PC-9 (cell line): ENCODE results near the gene AMT. TPM values are rescaled to one million over a fixed set of nuclear protein-coding genes. Genes with fewer than 3 reads are reported as not detected.

Source experiments
- BruUV-seq: library from RNA; stranded (reverse); fragments of 400-500 nt; replicated peaks from 2 replicates; lab custom pipeline; 2021; lab: Mats Ljungman, UMichigan
- CTCF ChIA-PET: fragments of 300-600 bp; sonication (Branson Sonifier 250); formaldehyde crosslinking; loops from one replicate; lab custom pipeline; 2022; ENCODE audit warnings: antibody characterized with exemption; lab: Charles Lee
- POLR2A ChIA-PET: fragments of 300-600 bp; sonication (Branson Sonifier 250); formaldehyde crosslinking; loops from one replicate; lab custom pipeline; 2022; ENCODE audit warnings: antibody characterized with exemption; ENCODE audit not compliant: unreplicated experiment; lab: Charles Lee
- DNase-seq, 2 experiments: peaks; one replicate each; pipeline versions ENCODE4 v3.0.0 to v3.0.0-alpha.2; 2015 to 2022; ENCODE audit warnings: mixed read lengths in 1 of 2
- H2AFZ ChIP-seq: fragments of 200-600 bp; sonication (generic); 2 replicates; pipeline ENCODE4 v1.8.1; 2017; ENCODE audit warnings: antibody characterized with exemption
- H3F3A ChIP-seq: fragments of 200-600 bp; sonication (generic); 2 replicates; pipeline ENCODE4 v1.8.1; 2017; ENCODE audit warnings: antibody characterized with exemption, mild to moderate bottlenecking, low read depth; ENCODE audit not compliant: insufficient read depth
- H3K27ac ChIP-seq: fragments of 200-600 bp; sonication (generic); 2 replicates; pipeline ENCODE4 v1.6.1; 2016; ENCODE audit warnings: mixed run types
- H3K27me3 ChIP-seq: fragments of 200-600 bp; sonication (generic); 2 replicates; pipeline ENCODE4 v1.6.1; 2016; ENCODE audit warnings: low read depth, mixed run types; ENCODE audit not compliant: insufficient read depth
- H3K36me3 ChIP-seq: fragments of 200-600 bp; sonication (generic); 2 replicates; pipeline ENCODE4 v1.6.1; 2016; ENCODE audit warnings: low read depth, mixed run types
- H3K4me1 ChIP-seq: fragments of 200-600 bp; sonication (generic); replicated peaks from 2 replicates; pipeline ENCODE4 v1.6.1; 2016; ENCODE audit warnings: mixed run types; ENCODE audit not compliant: insufficient read depth
- H3K4me2 ChIP-seq: fragments of 200-600 bp; sonication (generic); 2 replicates; pipeline ENCODE4 v1.6.1; 2017; ENCODE audit warnings: mixed run types
- H3K4me3 ChIP-seq: fragments of 200-600 bp; sonication (generic); 2 replicates; pipeline ENCODE4 v1.6.1; 2016; ENCODE audit warnings: mixed run types
- H3K79me2 ChIP-seq: fragments of 200-600 bp; sonication (generic); 2 replicates; pipeline ENCODE4 v1.6.1; 2017; ENCODE audit warnings: low read depth, mixed run types
- H3K9me2 ChIP-seq: fragments of 200-600 bp; sonication (generic); 2 replicates; pipeline ENCODE4 v1.8.1; 2017; ENCODE audit warnings: mild to moderate bottlenecking; ENCODE audit not compliant: insufficient read depth
- H3K9me3 ChIP-seq: fragments of 200-600 bp; sonication (generic); 2 replicates; pipeline ENCODE4 v1.8.1; 2016; ENCODE audit warnings: low read depth; ENCODE audit not compliant: insufficient read depth
- H4K20me1 ChIP-seq: fragments of 200-600 bp; sonication (generic); 2 replicates; pipeline ENCODE4 v1.8.1; 2017; ENCODE audit not compliant: insufficient read depth
- EZH2 ChIP-seq: fragments of 200-600 bp; sonication (generic); IDR thresholded peaks from 2 replicates; pipeline ENCODE4 v1.8.0; 2017; ENCODE audit warnings: antibody characterized with exemption, low read depth
- intact Hi-C: fragments of 100-400 bp; cut with micrococcal nuclease; formaldehyde crosslinking; loops from one replicate; pipeline ENCODE4 v1.10.0; 2022; ENCODE audit not compliant: unreplicated experiment
- total RNA-seq: library from RNA; stranded (reverse); gene quantifications from 2 replicates; pipeline ENCODE4 v1.2.3, GENCODE V29; 2021
- TF ChIP-seq, protein P1 (sequence below): fragments of 200-600 bp; sonication (generic); conservative IDR thresholded peaks from 2 replicates; pipeline ENCODE4 v1.6.1; 2017; ENCODE audit warnings: mixed run types, antibody characterized with exemption, mild to moderate bottlenecking, moderate library complexity

Gene AMT
- total RNA-seq, 1 experiment from 2014 or later = 12.9 TPM

DNA sequence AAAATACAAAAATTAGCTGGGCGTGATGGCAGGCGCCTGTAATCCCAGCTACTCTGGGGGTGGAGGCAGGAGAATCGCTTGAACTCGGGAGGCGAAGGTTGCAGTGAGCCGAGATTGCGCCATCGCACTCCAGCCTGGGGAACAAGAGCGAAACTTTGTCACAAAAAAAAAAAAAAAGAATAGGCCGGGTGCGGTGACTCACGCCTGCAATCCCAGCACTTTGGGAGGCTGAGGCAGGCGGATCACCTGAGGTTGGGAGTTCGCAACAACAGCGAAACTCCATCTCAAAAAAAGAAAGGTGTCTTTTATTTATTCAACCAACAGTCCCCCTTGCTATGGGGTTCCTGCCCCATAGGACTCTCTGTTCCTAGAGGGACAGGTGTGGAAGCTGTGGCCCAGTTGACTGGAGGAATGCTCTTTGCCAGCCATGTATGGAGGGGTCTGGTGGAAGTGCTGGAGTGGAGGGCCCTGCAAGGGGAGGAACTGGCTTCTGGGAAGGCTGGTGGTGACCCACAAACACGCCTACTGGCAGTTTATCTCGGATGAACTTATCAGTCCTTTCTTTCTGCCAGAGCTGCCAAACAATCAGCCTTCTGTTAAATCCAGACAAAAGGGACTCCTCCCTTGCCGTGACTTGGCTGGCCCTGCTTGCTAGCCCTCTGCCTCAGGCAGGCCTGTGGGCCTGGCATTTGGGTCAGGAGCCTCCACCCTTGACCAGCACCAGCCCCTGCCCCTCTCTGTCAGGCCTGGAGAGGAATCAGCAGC lies 43.2 kb upstream of the AMT start:
- no peak overlapping the region for H3K4me3 ChIP-seq
- ChIA-PET POLR2A (no interaction called here), CTCF (no interaction called here)
- intact Hi-C loops = no loop called here
- peak overlapping the region; percentile 71 for H2AFZ ChIP-seq
- peaks cover 71% of the 10 kb centered on the region for H3K4me1 ChIP-seq
- peak overlapping the region; percentile 98 for H3K27ac ChIP-seq
- no peaks in the 10 kb centered on the region for H3K36me3 ChIP-seq
- no peaks in the 10 kb centered on the region for H3K27me3 ChIP-seq
- H4K20me1 ChIP-seq = no peaks in the 10 kb centered on the region
- TF ChIP-seq, protein P1, sequence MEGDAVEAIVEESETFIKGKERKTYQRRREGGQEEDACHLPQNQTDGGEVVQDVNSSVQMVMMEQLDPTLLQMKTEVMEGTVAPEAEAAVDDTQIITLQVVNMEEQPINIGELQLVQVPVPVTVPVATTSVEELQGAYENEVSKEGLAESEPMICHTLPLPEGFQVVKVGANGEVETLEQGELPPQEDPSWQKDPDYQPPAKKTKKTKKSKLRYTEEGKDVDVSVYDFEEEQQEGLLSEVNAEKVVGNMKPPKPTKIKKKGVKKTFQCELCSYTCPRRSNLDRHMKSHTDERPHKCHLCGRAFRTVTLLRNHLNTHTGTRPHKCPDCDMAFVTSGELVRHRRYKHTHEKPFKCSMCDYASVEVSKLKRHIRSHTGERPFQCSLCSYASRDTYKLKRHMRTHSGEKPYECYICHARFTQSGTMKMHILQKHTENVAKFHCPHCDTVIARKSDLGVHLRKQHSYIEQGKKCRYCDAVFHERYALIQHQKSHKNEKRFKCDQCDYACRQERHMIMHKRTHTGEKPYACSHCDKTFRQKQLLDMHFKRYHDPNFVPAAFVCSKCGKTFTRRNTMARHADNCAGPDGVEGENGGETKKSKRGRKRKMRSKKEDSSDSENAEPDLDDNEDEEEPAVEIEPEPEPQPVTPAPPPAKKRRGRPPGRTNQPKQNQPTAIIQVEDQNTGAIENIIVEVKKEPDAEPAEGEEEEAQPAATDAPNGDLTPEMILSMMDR = no peak
- TF ChIP-seq EZH2 = no peak
- H3K79me2 ChIP-seq = no peaks in the 10 kb centered on the region
- H3K9me3 ChIP-seq = no peaks in the 10 kb centered on the region
- no peaks in the 10 kb centered on the region for H3K9me2 ChIP-seq
- peak overlapping the region; percentile 70 for H3K4me2 ChIP-seq
- peaks cover 45% of the 10 kb centered on the region for H3F3A ChIP-seq
- DNase-seq = peak; percentile 60 to 64
- no TSS peak for BruUV-seq

DNA sequence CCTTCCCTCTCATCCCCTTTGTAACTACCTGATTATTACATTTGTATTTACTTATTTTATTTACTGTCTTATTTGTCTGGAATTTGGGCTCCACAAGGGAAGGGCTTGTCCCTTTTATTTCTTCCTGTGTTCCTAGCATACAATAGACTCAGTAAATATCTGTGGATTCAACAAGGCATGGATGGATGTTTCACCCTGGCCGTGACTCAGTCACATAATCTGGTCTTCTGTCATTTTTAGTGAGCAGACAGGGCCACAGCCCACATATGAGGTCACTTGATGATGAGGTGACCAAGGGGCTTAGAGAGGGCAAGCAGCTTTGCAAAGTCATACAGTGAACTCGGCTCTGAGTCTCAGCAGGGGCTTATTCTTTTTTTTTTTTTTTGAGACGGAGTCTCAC lies 39.9 kb upstream of the AMT start:
- H3K4me3 ChIP-seq = peak overlapping the region; percentile 33; the same call in 1 of the 2 replicates
- intact Hi-C loops = loop anchor here (5.0 kb wide), 1 partner anchor 40 kb away; no protein-coding TSS in a partner anchor
- no peaks in the 10 kb centered on the region for H3K27me3 ChIP-seq
- TF ChIP-seq, protein P1 = no peak
- no peak for TF ChIP-seq EZH2
- H3K4me2 ChIP-seq = peak overlapping the region; percentile 75
- no peaks in the 10 kb centered on the region for H3K9me3 ChIP-seq
- DNase-seq = peak; percentile 46 to 73
- no peaks in the 10 kb centered on the region for H3K9me2 ChIP-seq
- CTCF ChIA-PET = no interaction called here
- POLR2A ChIA-PET = interaction anchor here (0.6 to 0.7 kb wide), 2 partner anchors 14 to 51 kb away, joined by 5 to 12 read pairs; no protein-coding TSS in a partner anchor
- H3K36me3 ChIP-seq = no peaks in the 10 kb centered on the region
- no peaks in the 10 kb centered on the region for H3K79me2 ChIP-seq
- H3F3A ChIP-seq = peaks cover 29% of the 10 kb centered on the region
- BruUV-seq = no TSS peak
- no peaks in the 10 kb centered on the region for H4K20me1 ChIP-seq
- H3K4me1 ChIP-seq = peaks cover 68% of the 10 kb centered on the region
- peak overlapping the region; percentile 84 for H3K27ac ChIP-seq
- peak overlapping the region; percentile 2; the same call in 1 of the 2 replicates for H2AFZ ChIP-seq

DNA sequence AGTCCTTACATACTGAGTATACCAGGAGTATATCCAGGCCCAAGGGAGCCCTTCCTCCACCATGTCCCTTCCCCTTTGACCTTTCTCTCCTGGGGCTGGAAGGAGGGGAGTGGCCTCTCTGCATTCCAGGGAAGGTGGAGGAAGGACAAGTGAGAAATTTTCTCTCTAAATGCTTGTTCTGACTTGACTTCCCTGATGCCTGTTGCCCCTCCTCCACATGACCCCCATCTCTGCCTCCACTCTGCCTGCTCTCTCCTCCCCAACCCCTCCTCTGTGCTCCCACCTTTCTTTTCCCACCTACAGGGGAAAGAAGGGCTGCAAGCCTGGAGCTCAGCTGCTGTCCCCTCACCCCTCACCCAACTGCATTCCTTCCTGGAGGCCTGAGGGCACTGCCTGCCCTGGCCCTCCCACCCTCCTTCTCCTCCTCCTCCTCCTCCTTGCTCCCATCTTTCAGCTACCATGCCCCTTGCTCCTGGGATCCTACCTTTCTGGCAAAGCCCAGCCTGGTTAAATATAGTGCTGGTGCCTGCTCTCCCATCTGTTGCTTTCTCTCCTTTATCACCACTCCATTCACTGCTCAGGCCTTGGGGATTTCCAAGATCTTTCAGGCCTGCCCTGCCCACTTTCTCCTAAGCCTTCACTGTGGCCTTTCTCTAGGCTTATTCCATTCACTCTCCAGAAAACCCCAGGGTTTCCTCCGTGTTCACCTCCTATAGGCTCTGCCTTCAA lies 39.3 kb upstream of the AMT start:
- H3K27me3 ChIP-seq = no peaks in the 10 kb centered on the region
- H3K36me3 ChIP-seq = no peaks in the 10 kb centered on the region
- no TSS peak for BruUV-seq
- ChIA-PET POLR2A (interaction anchor here (0.7 kb wide), 1 partner anchor 14 kb away, joined by 12 read pairs; no protein-coding TSS in a partner anchor), CTCF (no interaction called here)
- H3K4me1 ChIP-seq = peaks cover 68% of the 10 kb centered on the region
- H3K27ac ChIP-seq = peak overlapping the region; percentile 84
- intact Hi-C loops = loop anchor here (5.0 kb wide), 1 partner anchor 41 kb away; no protein-coding TSS in a partner anchor
- H3K4me3 ChIP-seq = peak overlapping the region; percentile 33; the same call in 1 of the 2 replicates
- H4K20me1 ChIP-seq = no peaks in the 10 kb centered on the region
- peak overlapping the region; percentile 2; the same call in 1 of the 2 replicates for H2AFZ ChIP-seq
- no peaks in the 10 kb centered on the region for H3K79me2 ChIP-seq
- TF ChIP-seq, protein P1 = no peak
- TF ChIP-seq EZH2 = no peak
- H3K4me2 ChIP-seq = peak overlapping the region; percentile 75
- DNase-seq = peak; percentile 65 to 80
- H3K9me2 ChIP-seq = no peaks in the 10 kb centered on the region
- H3K9me3 ChIP-seq = no peaks in the 10 kb centered on the region
- H3F3A ChIP-seq = peaks cover 29% of the 10 kb centered on the region
